Breast epithelium (tissue), 4 donors: Measurements from ENCODE around the gene SCGB2A2. TPM values are rescaled to one million over a fixed set of nuclear protein-coding genes. Genes with fewer than 3 reads are reported as not detected.

ENCODE experiments used
- DNase-seq, 2 donors: peaks; one replicate each; pipeline ENCODE4 v3.0.0-alpha.2; 2019; ENCODE audit warnings: low spot score in 2 of 2
- H3K27ac ChIP-seq, 2 donors: fragments of 200-600 bp; sonication (generic) in 1 of 2; one replicate each; pipeline ENCODE4 v1.5.1; 2016 to 2019; ENCODE audit warnings: mild to moderate bottlenecking in 1 of 2
- H3K27me3 ChIP-seq, 2 donors: fragments of 200-600 bp; sonication (generic) in 1 of 2; one replicate each; pipeline versions ENCODE4 v1.5.1 to v1.6.0; 2017 to 2019; ENCODE audit warnings: control low read depth in 1 of 2, mild to moderate bottlenecking in 1 of 2
- H3K36me3 ChIP-seq: fragments of 200-600 bp; one replicate; pipeline ENCODE4 v1.5.1; 2019
- H3K4me1 ChIP-seq, 2 donors: fragments of 200-600 bp; sonication (generic); one replicate each; pipeline ENCODE4 v1.5.1; 2016 to 2019; ENCODE audit warnings: control low read depth in 1 of 2
- H3K4me3 ChIP-seq, 3 donors: fragments of 200-600 bp; sonication (generic); 1 replicate in 2 of 3; 2 replicates in 1 of 3; pipeline ENCODE4 v1.5.1; 2016 to 2019; ENCODE audit warnings: mild to moderate bottlenecking in 3 of 3, moderate library complexity in 2 of 3
- H3K9me3 ChIP-seq, 2 donors: fragments of 200-600 bp; sonication (generic) in 1 of 2; one replicate each; pipeline ENCODE4 v1.5.1; 2016 to 2019; ENCODE audit warnings: control low read depth in 1 of 2
- POLR2A ChIP-seq: fragments of 450-650 bp; IDR thresholded peaks from one replicate; pipeline ENCODE4 v1.6.1; 2016; ENCODE audit warnings: antibody characterized with exemption, mild to moderate bottlenecking, moderate library complexity
- POLR2AphosphoS5 ChIP-seq, 3 donors: sonication (generic); formaldehyde crosslinking; IDR thresholded peaks; one replicate each; pipeline ENCODE4 v1.6.1; 2017; ENCODE audit warnings: antibody characterized with exemption in 3 of 3
- intact Hi-C: fragments of 100-400 bp; cut with DNase I; formaldehyde crosslinking; loops from one replicate; pipeline ENCODE4 v1.15.1; 2023; ENCODE audit warnings: low total_unique reads
- total RNA-seq, 3 donors: library from RNA; depleted of rRNA; stranded (reverse); fragments of >200 nt; gene quantifications; one replicate each; pipeline ENCODE4 v1.1.0, GENCODE V29; 2016
- TF ChIP-seq, protein P1 (sequence below), 3 donors: fragments of 450-650 bp; IDR thresholded peaks; one replicate each; pipeline ENCODE4 v1.5.1; 2016 to 2017; ENCODE audit warnings: antibody characterized with exemption in 3 of 3, mild to moderate bottlenecking in 3 of 3, moderate library complexity in 3 of 3

Gene SCGB2A2
- total RNA-seq, 3 donors from 2014 or later, result 1.4 to 2,173 (median 715) TPM

DNA sequence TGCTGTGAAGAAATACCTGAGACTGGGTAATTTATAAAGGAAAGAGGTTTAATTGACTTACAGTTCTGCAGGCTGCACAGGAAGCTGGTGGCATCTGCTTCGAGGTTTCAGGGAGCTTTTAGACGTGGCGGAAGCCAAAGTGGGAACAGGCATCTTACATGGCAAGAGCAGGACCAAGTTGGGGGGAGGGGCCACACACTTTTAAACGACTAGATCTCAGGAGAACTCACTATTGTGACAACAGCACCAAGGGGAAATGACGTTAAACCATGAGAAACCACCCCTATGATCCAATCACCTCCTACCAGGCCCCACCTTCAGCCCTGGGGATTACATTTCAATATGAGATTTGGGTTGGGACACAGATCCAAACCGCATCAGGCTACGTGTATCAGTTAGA is 40.0 kb downstream of the SCGB2A2 start:
- Histone ChIP-seq H3K27ac (no peak overlapping the region), H3K9me3 (no peaks in the 10 kb centered on the region), H3K36me3 (no peaks in the 10 kb centered on the region), H3K4me1 (no peaks in the 10 kb centered on the region), H3K4me3 (no peak overlapping the region), H3K27me3 (peaks cover 0 to 8% of the 10 kb centered on the region in 2 donors)
- DNase-seq, result no peak
- intact Hi-C loops, result no loop called here
- TF ChIP-seq POLR2AphosphoS5 (IDR thresholded peaks at IDR 0.05) (no peak), POLR2A (no peak)
- TF ChIP-seq, protein P1, sequence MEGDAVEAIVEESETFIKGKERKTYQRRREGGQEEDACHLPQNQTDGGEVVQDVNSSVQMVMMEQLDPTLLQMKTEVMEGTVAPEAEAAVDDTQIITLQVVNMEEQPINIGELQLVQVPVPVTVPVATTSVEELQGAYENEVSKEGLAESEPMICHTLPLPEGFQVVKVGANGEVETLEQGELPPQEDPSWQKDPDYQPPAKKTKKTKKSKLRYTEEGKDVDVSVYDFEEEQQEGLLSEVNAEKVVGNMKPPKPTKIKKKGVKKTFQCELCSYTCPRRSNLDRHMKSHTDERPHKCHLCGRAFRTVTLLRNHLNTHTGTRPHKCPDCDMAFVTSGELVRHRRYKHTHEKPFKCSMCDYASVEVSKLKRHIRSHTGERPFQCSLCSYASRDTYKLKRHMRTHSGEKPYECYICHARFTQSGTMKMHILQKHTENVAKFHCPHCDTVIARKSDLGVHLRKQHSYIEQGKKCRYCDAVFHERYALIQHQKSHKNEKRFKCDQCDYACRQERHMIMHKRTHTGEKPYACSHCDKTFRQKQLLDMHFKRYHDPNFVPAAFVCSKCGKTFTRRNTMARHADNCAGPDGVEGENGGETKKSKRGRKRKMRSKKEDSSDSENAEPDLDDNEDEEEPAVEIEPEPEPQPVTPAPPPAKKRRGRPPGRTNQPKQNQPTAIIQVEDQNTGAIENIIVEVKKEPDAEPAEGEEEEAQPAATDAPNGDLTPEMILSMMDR (IDR thresholded peaks at IDR 0.05), result no peak

DNA sequence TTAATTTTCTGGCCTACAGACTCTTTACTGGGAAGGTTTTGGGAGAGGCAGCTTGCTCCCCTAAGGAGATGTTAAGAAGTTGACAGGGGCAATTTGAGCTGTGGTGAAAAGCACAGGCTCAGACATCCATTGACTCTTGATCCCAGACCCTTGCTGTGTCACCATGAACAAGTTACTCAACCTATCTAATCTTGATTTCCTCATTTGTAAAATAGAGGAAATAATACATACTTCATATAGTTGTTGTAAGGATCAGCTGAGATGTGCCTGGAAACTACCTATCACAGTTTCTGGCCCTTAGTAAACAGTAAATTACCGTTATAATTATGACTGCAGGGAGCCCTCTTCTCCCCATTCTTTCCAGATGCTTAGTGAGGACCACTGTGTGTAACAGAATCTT is 45.5 kb downstream of the SCGB2A2 start:
- H3K9me3 ChIP-seq, result no peaks in the 10 kb centered on the region
- H3K27ac ChIP-seq, result no peak overlapping the region
- no peaks in the 10 kb centered on the region for H3K36me3 ChIP-seq
- DNase-seq, result no peak
- H3K27me3 ChIP-seq, result peaks cover 0 to 8% of the 10 kb centered on the region in 2 donors
- intact Hi-C loops, result no loop called here
- no peaks in the 10 kb centered on the region for H3K4me1 ChIP-seq
- no peak overlapping the region for H3K4me3 ChIP-seq
- no peak for TF ChIP-seq POLR2A

DNA sequence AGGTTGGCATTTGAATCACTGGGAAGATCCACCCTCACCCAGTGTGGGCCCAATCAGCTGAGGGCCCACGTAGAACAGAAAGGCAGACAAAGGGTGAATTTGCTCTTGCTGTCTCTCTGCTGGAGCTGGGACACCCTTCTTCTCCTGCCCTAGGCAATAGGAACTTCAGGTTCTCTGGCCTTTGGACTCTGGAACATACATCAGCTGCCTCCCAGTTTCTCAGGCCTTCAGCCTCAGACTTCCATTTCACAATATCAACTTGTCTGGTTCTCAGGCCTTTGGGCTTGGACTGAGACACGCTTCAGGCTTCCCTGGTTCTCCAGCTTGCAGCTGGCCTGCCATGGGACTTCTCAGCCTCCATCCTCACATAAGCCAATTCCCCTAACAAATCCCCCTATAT is 52.6 kb downstream of the SCGB2A2 start:
- no peak for DNase-seq
- Histone ChIP-seq H3K4me3 (no peak overlapping the region), H3K27me3 (no peaks in the 10 kb centered on the region), H3K9me3 (no peaks in the 10 kb centered on the region), H3K36me3 (no peaks in the 10 kb centered on the region), H3K27ac (no peak overlapping the region), H3K4me1 (no peaks in the 10 kb centered on the region)
- intact Hi-C loops, result no loop called here
- TF ChIP-seq POLR2A, result no peak
- TF ChIP-seq, protein P1 (IDR thresholded peaks at IDR 0.05), result no peak

Other genes starting within 250 kb of the SCGB2A2 start
- gene INCENP, start 146.1 kb upstream of the SCGB2A2 start, total RNA-seq, result 10 to 100 TPM in 2 of 3 donors, 1 to 10 TPM in 1; 8.5 to 19.0 (median 14.8) TPM
- gene SCGB1D1, start 79.9 kb upstream of the SCGB2A2 start, total RNA-seq, result not detected
- gene SCGB2A1, start 61.5 kb upstream of the SCGB2A2 start, total RNA-seq, result 10 to 100 TPM in 2 of 3 donors, not detected in 1; 59.6 to 80.8 TPM
- 100 to 1,000 TPM in 2 of 3 donors, not detected in 1; 476 to 485 TPM for gene SCGB1D2, start 27.9 kb upstream of the SCGB2A2 start, total RNA-seq
- gene SCGB1D4, start 28.9 kb downstream of the SCGB2A2 start, total RNA-seq, result not detected
- 10 to 100 TPM in 2 of 3 donors, 1 to 10 TPM in 1; 6.7 to 22.0 (median 16.4) TPM for gene ASRGL1, start 67.3 kb downstream of the SCGB2A2 start, total RNA-seq
- not detected for gene SCGB1A1, start 148.9 kb downstream of the SCGB2A2 start, total RNA-seq